GM19395 (cell line): ENCODE data around the gene AVL9.
"Not testable (repeated sequence)": the region's sequence is repeated elsewhere in the genome, so short reads cannot be mapped to it uniquely, and the experiment has no call there.

Experiments used
- ATAC-seq: cut with Tn5 transposase; IDR thresholded peaks from one replicate; pipeline ENCODE4 v1.9.1; 2021; ENCODE audit warnings: mild to moderate bottlenecking, moderate library complexity; ENCODE audit not compliant: unreplicated experiment

The AVL9 gene

DNA sequence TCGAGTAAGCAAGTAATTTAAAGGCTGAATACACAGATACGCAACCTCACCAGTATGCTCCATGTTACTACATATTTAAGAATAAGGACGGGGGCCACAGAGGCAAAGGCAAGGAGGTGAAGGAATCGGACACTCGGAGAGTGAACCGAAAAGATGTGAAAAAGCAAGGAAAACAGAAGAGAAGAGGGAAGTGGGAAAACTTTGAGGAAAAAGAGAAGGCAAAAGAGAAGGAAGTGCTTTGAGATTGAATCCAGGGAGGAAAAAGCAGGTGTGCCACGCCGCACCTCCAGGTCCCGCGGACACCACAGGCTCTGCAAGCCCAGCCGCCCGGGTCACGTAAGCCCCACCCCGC lies 367 bp upstream of the AVL9 start:
- peak; percentile 16 for ATAC-seq

DNA sequence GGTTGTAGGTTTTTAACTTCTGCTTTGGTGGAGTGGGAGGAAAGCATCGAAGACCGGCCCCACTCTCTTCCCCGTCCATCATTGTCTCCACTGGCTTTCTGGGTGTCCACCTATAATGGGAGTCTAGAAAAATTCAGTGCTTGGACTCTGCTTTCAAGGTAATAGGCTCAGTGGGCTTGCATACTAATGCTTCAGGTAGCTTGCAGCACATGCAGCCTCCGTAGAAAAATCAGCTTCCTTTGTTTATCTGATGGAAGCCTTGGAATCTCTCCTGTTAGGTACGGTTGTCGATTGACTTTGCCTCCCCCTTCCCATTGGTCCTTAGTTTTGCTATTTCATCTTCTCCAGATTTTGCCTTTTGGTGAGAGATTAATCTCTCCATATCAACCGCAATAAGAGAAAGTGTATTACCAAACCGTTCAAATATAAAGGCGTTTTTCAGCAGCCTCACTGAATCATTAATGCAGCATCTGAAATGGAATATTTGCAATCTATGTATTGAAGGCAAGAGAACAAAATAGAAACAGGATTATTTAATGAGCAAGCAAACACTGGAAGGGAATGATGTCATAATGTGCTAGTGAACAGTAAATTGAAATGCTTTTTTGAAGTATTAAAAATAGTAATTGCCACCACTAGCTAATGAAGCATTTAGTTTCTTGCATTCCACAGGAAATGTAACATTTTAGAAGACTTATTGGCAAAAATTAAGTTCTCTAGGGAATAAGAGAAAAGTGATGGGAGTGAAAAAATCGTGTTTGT lies 944 bp downstream of the AVL9 start:
- peak; percentile 4 for ATAC-seq

DNA sequence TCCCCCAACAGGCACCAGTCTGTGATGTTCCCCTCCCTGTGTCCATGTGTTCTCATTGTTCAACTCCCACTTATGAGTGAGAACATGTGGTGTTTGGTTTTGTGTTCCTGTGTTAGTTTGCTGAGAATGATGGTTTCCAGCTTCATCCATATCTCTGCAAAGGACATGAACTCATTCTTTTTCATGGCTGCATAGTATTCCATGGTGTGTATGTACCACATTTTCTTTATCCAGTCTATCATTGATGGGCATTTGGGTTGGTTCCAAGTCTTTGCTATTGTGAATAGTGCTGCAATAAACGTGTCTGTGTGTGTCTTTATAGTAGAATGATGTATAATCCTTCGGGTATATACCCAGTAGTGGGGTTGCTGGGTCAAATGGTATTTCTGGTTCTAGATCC lies 4.5 kb downstream of the AVL9 start:
- not testable (repeated sequence) for ATAC-seq

DNA sequence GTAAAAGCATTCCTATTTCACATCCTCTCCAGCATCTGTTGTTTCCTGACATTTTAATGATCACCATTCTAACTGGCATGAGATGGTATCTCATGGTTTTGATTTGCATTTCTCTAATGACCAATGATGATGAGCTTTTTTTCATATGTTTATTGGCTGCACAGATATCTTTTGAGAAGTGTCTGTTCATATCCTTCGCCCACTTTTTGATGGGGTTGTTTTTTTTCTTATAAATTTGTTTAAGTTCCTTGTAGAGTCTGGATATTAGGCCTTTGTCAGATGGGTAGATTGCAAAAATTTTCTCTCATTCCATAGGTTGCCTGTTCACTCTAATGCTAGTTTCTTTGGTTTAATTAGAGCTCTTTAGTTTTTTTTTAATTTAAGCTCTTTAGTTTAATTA lies 4.9 kb downstream of the AVL9 start:
- not testable (repeated sequence) for ATAC-seq

DNA sequence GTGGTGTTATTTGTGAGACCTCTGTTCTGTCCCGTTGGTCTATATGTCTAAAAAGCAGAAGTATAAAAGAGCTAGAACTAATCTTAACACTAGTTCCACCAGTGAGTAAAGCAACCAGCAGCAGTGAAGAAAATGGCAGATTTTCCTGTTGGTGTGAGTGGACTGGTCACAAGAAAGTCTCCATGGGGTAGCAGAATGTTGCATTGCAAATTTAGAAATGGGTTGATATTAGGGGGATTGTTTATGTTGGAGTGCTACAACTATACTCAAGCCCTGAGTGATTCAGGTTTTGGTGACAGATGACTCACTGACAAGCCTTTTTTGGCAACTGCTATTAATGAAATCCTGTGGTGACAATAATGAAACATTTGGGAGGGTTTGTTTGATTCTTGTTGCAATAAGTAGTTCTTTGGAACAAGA lies 5.6 kb downstream of the AVL9 start:
- ATAC-seq: peak; percentile 79

DNA sequence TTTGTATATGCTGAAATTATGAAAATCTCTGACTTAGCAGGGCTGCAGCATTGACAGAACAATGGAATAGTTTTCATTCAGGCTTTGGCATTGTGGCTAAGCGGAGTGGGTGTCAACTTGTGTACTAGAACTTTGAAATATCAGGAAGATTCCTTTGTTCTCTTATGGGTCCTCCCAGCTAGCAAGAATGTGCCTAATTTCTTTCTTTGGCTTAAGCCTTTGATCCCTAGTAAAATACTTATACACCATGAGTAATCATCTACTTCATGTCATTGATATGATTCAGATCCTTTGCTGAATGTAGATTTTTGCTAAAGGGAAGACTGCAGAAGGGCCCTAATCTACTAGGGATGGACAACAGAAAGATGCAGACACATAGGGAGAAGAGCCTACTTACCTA lies 6.2 kb downstream of the AVL9 start:
- no peak for ATAC-seq

DNA sequence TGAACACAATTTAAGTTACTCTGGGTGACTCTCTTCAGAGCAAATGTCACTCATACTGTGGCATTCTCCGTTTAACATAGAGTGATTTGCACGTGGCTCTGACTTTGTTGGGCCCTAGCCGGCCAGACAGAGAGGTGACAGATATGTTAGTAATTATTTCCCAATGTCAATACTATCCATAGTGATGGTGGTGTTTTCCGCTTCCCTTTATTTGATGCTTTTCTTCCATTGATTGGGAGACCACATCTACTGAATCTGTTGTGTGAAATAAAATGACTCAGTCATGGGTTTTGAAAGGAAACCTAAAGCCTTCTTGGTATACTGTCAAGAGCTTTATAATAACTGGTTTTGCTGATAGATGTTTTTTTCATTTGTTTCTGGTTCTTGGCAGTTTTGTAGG lies 7.4 kb downstream of the AVL9 start:
- ATAC-seq: no peak

DNA sequence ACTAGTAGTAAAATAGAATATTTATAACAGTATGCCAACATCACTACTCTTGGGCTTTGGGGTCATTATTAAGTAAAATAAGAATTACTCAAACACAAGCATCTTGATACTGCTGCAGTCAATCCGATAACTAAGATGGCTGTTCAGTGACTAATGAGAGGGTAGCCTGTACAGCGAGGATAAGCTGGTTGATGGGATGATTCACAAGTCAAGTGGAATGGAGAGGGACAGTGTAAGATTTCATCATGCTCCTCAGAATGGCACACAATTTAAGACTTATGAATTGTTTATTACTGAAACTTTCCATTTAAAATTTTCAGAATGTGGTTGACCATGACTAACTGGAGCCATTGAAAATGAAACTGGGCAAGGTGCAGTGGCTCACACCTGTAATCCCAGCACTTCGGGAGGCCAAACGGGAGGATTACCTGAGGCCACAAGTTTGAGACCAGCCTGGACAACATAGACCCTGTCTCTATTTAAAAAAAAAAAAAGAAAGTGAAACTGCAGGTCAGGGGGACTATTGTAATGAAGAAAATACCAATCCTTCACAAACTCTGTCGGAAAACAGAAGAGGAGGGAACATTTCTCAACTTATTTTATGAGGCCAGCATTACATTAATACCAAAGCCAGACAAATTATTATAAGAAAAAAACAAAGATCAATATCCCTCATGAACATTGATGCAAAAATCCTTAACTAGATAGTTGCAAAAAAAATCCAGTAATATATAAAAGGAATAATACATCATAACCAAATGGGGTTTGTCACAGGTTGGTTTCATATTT lies 11.2 kb downstream of the AVL9 start:
- ATAC-seq: peak; percentile 86

DNA sequence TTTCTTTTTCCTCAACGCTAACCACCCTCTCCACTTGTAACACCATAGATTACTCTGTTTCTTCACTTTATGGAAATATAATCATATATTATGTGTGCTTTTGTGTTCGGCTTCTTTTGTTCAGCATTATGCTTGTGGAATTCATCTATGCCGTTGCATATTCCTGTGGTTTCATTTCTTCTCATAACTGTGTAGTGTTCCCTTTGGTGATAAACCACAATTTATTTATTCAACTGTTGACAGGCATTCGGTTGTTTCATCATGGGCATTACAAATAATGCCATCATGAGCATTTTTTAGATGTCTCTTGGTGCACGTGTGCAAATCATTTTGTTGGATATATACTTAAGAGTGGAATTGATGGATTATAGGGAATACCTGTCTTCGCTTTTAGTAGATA lies 12.1 kb downstream of the AVL9 start:
- no peak for ATAC-seq

DNA sequence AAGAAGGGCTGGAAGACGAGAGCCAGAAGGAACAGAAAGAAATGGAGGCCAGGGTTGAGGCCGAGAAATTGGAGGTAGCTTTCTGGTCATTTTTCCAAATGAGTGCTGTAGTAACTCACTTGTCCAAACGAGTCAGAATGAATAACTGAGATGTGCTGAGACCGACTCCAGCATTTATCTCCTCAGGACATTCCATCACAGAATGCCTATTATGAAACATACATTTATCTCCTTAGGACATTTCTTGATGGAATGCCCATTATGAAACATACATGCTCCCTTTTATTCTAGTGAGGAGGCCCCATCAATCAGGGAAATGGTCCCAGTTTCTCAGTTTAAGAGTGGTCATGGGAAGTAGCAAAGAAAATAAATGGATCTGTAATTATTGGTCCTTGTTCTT lies 16.5 kb downstream of the AVL9 start:
- no peak for ATAC-seq

DNA sequence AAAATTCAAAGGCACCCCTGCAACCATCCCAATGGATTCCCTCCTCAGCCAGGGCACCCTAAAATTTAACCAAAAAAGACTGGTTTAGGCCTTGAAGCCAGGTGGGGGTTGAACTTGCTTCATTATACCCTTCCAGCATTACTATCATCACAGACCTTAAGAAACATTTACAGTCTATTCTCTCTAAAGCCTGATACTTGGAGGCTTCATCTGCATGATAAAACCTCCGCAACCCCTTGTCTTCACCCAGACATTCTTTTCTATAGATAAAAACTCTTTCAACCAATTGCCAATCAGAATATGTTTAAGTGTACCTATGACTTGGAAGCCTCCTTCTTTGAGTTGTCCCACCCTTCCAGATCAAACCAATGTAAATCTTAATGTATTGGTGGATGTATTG lies 17.9 kb downstream of the AVL9 start:
- no peak for ATAC-seq

DNA sequence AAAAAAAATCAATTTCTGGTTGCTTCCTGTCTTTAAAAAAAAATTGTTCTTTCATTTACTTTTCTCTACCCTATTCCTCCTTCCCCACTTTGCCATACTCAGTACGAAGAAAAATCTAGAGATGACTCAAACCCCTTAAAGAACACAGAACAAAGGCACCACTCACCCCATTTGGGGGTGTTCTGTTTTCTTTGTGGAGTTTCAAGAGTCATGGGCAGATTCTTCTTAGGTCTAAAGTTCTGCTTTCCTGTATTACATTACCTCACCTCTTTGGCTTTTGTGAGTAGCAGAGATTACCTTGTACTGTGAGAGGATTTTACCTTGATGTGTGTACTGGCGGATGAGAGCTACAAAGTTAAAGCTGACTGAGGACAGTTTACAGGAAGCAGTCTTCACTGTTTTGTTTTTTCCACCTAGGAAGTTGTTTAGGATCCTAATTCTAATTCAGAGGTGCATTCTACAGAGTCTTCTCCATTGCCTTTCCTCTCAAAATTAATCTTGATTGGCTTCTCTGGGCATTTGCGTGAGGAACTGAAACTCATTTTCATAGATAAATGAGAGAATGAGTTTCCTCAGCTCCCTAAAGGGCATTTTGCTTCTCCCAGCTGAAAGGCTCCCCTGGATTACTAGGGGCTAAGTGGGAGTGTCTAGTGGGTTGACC lies 20.7 kb downstream of the AVL9 start:
- ATAC-seq: peak; percentile 91

DNA sequence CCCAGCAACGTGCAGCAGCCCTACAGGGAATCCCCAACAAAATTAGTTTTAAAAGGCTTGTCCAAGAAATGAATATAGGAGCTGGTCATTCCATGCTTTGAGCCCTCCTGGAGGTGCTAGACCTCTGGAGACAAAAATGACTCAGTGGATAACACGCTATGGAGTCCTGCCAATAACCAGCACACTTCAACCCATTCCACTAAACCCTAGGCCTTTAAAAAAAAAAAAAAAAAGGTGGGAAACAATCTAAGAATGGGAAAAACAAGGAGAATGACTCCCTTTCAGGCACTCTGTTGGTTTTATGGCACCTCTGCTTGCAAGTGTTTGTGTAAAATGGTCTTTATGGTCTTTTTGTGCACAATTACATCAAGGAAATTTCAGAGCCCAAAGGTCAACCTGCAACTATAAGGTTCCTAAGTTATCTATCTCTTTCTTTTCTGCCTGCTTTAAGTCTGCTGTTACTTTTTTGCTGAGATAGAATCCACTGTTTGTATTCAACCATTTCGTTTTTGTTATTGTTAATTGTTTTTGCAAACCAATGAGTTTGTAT lies 21.3 kb downstream of the AVL9 start:
- no peak for ATAC-seq

DNA sequence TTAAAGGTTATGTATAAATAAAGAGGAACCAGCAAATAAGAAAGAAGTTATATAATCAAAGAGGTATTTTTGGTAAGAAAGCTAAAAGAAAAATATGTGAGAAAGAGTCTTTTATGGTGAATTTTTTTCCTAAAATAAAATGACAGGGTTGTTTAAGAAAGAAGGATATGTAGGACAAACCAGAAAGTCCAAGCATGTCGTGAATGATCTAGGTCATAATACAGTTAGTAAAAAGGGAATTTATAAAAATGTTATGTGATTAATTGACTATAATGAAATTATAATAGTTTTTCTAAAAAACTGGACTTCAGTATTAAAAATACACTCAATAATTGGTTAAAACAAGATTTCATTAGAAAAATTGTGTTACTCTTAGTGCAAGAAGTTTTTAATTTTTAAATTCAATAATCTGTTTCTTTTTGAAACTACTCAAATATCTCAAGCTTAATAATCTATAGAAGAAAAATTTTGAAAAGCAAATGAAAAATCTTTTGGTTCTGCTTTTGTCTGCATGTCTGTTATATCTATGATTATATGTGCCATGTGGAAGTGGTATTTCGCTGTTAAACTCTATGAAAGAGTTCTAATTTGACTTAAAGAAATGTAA lies 23.3 kb downstream of the AVL9 start:
- no peak for ATAC-seq

DNA sequence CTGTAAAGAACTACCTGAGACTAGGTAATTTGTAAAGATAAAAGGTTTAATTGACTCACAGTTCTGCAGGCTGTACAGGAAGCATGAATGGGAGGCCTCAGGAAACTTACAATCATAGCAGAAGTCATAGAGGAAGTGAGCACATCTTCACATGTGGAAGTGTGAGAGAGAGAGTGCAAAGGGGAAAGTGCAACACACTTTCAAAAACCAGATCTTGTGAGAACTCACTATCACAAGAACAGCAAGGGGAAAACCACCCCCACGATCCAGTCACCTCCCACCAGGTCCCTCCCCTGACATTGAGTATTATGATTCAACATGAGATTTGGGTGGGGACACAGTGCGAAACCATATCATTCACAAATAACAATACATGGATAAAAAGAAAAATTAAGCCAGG lies 24.5 kb downstream of the AVL9 start:
- ATAC-seq: no peak

DNA sequence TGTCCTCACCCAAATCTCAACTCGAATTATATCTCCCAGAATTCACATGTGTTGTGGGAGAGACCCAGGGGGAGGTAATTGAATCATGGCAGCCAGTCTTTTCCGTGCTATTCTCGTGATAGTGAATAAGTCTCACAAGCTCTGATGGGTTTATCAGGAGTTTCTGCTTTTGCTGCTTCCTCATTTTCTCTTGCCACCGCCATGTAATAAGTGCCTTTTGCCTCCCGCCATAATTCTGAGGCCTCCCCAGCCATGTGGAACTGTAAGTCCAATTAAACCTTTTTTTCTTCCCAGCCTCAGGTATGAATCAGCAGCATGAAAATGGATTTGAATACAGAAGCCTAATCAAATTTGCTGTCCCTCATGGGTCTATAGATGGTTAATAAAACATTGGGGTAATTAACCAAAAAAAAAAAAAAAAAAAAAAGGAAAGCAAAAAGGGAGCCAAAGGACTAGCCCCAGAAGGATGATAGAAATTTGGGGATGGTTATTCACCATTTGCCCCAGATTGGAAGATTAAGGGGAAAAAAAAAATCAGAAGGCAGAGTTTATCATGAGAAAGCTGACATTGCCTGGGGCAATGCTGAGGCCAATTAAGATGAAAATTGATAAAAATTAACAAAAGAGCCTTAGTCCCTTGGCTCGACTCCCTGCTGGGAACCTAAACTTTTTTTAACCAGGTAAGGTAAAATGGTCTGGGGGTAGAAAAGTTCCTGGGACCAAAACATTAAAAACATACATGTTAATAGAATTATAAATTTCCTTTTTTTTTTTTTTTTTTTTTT lies 27.6 kb downstream of the AVL9 start:
- no peak for ATAC-seq

DNA sequence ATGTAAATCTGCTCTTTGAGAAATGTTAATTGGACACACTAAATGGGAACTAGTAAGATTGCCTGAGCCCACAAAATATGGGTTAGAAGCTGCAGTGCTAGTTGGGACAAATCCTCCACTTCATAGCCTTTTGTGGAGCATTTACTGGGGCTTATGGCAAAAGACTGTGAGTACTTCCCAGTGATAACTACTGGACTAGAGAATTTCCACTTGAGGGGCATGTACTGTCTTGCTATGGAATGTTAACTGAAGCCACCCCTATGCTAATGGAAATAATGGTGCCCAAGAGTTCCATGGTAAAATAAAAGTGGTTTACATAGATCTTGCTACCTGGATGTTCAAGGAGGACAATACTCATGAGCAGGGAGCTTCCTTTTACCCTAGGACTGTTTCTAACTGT lies 29.3 kb downstream of the AVL9 start:
- ATAC-seq: no peak

DNA sequence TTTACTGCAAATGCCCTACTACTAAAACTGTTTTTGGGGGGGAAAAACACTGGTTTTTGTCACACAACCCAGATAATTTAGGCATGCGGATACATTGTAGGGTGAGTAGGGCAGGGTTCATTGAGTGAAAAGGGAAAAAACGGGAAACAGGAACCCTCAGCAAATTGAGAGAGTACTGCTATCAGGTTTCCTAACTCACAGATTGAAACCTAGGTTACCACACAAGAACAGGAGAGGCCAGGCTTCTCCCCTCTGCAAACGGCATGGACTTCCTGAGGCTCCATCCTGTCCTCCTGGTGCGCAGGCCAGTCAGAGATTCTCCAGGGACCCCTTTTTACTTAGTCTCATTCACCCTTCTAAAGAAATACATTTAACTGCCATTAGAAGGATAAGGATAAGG lies 30.6 kb downstream of the AVL9 start:
- ATAC-seq: no peak

DNA sequence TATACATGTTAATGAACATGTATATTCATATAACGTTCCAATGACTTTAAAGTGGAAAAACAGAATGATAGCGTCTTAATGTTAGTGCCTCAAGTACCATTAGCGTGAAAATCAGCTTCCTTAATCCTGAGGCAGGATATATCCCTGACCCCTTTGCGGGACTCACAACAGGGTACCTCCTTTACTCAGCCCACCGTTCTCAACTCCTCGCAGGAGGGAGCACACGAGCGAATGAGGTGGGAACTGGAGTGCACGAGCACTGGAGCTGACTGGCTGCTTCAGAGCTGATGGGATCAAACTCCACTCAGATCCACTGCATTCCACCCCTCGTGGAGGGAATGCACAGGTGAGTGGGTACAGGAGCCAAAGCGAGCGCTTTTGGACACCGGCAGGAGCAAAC lies 36.1 kb downstream of the AVL9 start:
- no peak for ATAC-seq

DNA sequence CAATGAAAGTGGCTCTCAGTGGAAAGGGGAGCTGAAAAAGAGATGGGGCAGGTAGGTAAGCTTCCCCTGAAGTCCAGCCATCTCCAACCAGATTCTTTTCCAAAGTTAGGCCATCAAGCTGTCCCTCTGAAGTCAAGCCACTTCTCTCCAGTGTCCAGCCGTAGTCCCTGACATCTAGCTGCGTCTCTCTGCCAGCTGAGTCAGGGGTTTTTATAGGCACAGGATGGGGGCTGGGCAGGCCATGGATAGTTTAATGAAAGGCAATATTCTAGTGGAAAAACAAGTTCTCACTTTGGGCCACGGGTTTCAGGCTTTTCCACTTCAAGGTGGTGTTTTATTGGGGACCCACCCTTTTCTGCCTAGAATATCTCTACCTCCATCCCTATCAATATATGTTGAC lies 36.8 kb downstream of the AVL9 start:
- no peak for ATAC-seq

DNA sequence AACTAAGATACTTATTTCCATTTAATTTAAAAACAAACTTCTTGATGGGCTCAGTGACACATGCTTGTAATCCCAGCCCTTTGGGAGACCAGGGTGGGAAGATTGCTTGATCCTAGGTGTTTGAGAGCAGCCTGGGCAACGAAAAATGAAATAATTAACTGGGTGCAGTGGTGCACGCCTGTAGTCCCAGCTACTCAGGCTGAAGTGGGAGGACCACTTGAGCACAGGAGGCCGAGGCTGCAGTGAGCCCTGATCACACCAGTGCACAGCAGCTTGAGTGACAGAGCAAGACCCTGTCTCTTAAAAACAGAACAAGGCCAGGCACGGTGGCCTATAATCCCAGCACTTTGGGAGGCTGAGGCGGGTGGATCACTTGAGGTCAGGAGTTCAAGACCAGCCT lies 37.4 kb downstream of the AVL9 start:
- no peak for ATAC-seq
